HepG2 (cell line): ENCODE measurements around the gene PARS2. TPM values are rescaled to one million over a fixed set of nuclear protein-coding genes. Genes with fewer than 3 reads are reported as not detected.

Experiments used
- BORCS8-MEF2B ChIP-seq: sonication (generic); formaldehyde crosslinking; IDR thresholded peaks from 2 replicates; pipeline ENCODE4 v1.8.0; 2022; ENCODE audit warnings: mild to moderate bottlenecking, missing genetic modification reagents
- CREB1 ChIP-seq, 2 experiments: fragments of 450-650 bp in 1 of 2; IDR thresholded peaks; 2 replicates each; pipeline ENCODE4 v1.6.1; 2016 to 2017; ENCODE audit warnings: control low read depth in 1 of 2, mild to moderate bottlenecking in 1 of 2, missing compliant biosample characterization in 1 of 2, missing genetic modification characterization in 1 of 2
- GABPB1 ChIP-seq: IDR thresholded peaks from 2 replicates; pipeline ENCODE4 v1.6.1; 2016; ENCODE audit warnings: mild to moderate bottlenecking, missing genetic modification reagents, moderate library complexity, missing compliant biosample characterization
- HNF4A ChIP-seq: sonication (generic); formaldehyde crosslinking; IDR thresholded peaks from 2 replicates; pipeline ENCODE4 v1.4.0; 2020; ENCODE audit warnings: missing genetic modification reagents
- KAT8 ChIP-seq: IDR thresholded peaks from 2 replicates; pipeline ENCODE4 v1.6.1; 2016; ENCODE audit warnings: missing genetic modification reagents, missing compliant biosample characterization
- REL ChIP-seq: sonication (generic); formaldehyde crosslinking; conservative IDR thresholded peaks from 2 replicates; pipeline ENCODE4 v1.8.0; 2022; ENCODE audit warnings: mild to moderate bottlenecking, missing genetic modification reagents, moderate library complexity
- SMAD9 ChIP-seq: sonication (generic); formaldehyde crosslinking; IDR thresholded peaks from 2 replicates; pipeline ENCODE4 v1.5.1; 2020; ENCODE audit warnings: mild to moderate bottlenecking, missing genetic modification reagents
- SP1 ChIP-seq, 2 experiments: fragments of 450-650 bp in 1 of 2; sonication (generic) in 1 of 2; formaldehyde crosslinking in 1 of 2; IDR thresholded peaks; 2 replicates each; pipeline versions ENCODE4 v1.4.0 to v1.6.1; 2016 to 2020; ENCODE audit warnings: missing genetic modification reagents in 1 of 2
- SRSF9 ChIP-seq: fragments of 200-400 bp; formaldehyde crosslinking; IDR thresholded peaks from 2 replicates; pipeline ENCODE4 v1.6.1; 2018; ENCODE audit warnings: borderline replicate concordance, mild to moderate bottlenecking, low read depth, low read length; ENCODE audit not compliant: insufficient read depth, poor library complexity, severe bottlenecking
- SYNCRIP ChIP-seq: fragments of 200-400 bp; formaldehyde crosslinking; IDR thresholded peaks from 2 replicates; pipeline ENCODE4 v1.6.1; 2018; ENCODE audit warnings: mild to moderate bottlenecking, low read depth, low read length; ENCODE audit not compliant: insufficient read depth
- ZNF33A ChIP-seq: sonication (generic); formaldehyde crosslinking; IDR thresholded peaks from 2 replicates; pipeline ENCODE4 v1.5.1; 2020; ENCODE audit warnings: missing genetic modification reagents, mild to moderate bottlenecking, moderate library complexity, borderline replicate concordance
- ZNF44 ChIP-seq: sonication (generic); formaldehyde crosslinking; IDR thresholded peaks from 2 replicates; pipeline ENCODE4 v1.5.1; 2020; ENCODE audit warnings: mild to moderate bottlenecking, missing genetic modification reagents
- ZNF598 ChIP-seq: sonication (generic); formaldehyde crosslinking; IDR thresholded peaks from 2 replicates; pipeline ENCODE4 v1.5.1; 2020; ENCODE audit warnings: mild to moderate bottlenecking, missing genetic modification reagents, borderline replicate concordance
- ZNF674 ChIP-seq: sonication (generic); formaldehyde crosslinking; IDR thresholded peaks from 2 replicates; pipeline ENCODE4 v1.5.0; 2020; ENCODE audit warnings: low read depth, mild to moderate bottlenecking, missing genetic modification reagents
- ZSCAN31 ChIP-seq: sonication (generic); formaldehyde crosslinking; IDR thresholded peaks from 2 replicates; pipeline ENCODE4 v1.5.0; 2020; ENCODE audit warnings: low read depth, mild to moderate bottlenecking, missing genetic modification reagents
- polyA plus RNA-seq, 8 experiments: library from polyadenylated mRNA; depleted of rRNA in 3 of 8; stranded (reverse) in 7 of 8; unstranded in 1 of 8; fragments of >200 nt; fragmentation: Illumina TruSeq in 4 of 8; extraction: Trizol in 4 of 8; gene quantifications; 2 replicates each; pipeline versions ENCODE4 v1.2.1 to v1.2.3, GENCODE V29; 2011 to 2016; ENCODE audit warnings: low read depth in 4 of 8, missing spikeins in 1 of 8, mixed read lengths in 1 of 8; ENCODE audit not compliant: insufficient read depth in 1 of 8
- total RNA-seq, 5 experiments: library from RNA; depleted of rRNA; stranded (reverse); fragments of >200 nt; fragmentation: Illumina TruSeq; extraction: Trizol; gene quantifications; 2 replicates each; pipeline ENCODE4 v1.2.3, GENCODE V29; 2016; ENCODE audit warnings: low read depth in 1 of 5
- TF ChIP-seq, protein P1 (sequence below): sonication (generic); formaldehyde crosslinking; conservative IDR thresholded peaks from 2 replicates; pipeline ENCODE4 v1.8.0; 2022; ENCODE audit warnings: mild to moderate bottlenecking, moderate library complexity, missing genetic modification reagents
- TF ChIP-seq, protein P2 (sequence below): sonication (generic); formaldehyde crosslinking; IDR thresholded peaks from 2 replicates; pipeline ENCODE4 v1.5.0; 2020; ENCODE audit warnings: missing genetic modification reagents, mild to moderate bottlenecking, borderline replicate concordance
- TF ChIP-seq, protein P3 (sequence below): IDR thresholded peaks from 2 replicates; pipeline ENCODE4 v1.6.1; 2016; ENCODE audit warnings: mild to moderate bottlenecking, missing biosample characterization, missing genetic modification reagents
- TF ChIP-seq, protein P4 (sequence below): sonication (generic); formaldehyde crosslinking; IDR thresholded peaks from 2 replicates; pipeline ENCODE4 v1.5.0; 2020; ENCODE audit warnings: mild to moderate bottlenecking, missing genetic modification reagents
- TF ChIP-seq, protein P5 (sequence below): sonication (generic); formaldehyde crosslinking; IDR thresholded peaks from 2 replicates; pipeline ENCODE4 v1.4.0; 2020; ENCODE audit warnings: missing genetic modification reagents; ENCODE audit errors: not compliant biosample characterization

Gene PARS2
- total and polyA plus RNA-seq, 2 of the 13 experiments (the other 11 are each of a cell fraction or from before 2014, with no cell fraction given) = 2.4 to 4.6 TPM

DNA sequence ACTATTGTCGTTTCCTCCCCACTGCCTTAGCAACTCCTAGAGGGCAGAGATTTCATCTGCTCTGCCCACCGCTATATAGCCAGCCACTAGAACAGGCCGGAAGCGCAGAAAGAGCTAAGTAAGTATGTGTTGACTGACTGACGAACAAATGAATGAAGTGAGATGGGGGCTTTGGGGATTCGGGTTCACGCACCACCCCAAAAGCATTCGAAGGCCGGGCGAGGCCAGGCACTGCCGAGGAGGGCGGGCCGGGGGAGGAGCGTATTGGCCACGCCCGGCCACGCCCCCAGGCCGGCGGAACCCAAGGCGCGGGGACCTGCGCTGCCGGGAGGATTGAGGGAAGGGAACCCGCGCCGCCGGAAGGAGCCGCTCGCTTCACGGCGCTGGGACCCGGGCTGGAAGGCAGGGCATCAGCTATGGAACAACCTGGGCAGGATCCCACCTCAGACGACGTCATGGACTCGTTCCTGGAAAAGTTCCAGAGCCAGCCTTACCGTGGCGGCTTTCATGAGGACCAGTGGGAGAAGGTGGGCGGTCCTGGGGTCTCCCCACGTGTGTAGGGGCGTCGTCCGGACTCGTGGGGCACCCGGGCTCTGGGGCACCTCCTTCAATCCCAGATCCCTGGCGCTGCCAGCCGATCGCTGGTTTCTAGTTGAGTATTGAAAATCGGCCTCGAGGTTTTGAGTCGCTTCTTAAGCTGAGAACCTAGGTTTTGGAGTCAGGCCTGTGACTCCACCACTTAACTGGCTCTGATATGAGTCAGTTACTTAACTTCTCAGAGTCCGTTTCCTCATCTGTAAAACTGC, 48.6 kb downstream of the PARS2 start, which contains the start of gene TTC4 (continued):
- TF ChIP-seq, protein P1, sequence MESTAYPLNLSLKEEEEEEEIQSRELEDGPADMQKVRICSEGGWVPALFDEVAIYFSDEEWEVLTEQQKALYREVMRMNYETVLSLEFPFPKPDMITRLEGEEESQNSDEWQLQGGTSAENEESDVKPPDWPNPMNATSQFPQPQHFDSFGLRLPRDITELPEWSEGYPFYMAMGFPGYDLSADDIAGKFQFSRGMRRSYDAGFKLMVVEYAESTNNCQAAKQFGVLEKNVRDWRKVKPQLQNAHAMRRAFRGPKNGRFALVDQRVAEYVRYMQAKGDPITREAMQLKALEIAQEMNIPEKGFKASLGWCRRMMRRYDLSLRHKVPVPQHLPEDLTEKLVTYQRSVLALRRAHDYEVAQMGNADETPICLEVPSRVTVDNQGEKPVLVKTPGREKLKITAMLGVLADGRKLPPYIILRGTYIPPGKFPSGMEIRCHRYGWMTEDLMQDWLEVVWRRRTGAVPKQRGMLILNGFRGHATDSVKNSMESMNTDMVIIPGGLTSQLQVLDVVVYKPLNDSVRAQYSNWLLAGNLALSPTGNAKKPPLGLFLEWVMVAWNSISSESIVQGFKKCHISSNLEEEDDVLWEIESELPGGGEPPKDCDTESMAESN (CRISPR knock-in tag) = peak; percentile 89; the same call in 1 of the 2 replicates
- TF ChIP-seq HNF4A (CRISPR knock-in tag) (peak; percentile 26; the same call in 1 of the 2 replicates), SRSF9 (no peak), REL (CRISPR knock-in tag) (0 out of 2 replicates have a peak, but pooled peaks have one; percentile 56), ZNF33A (peak; percentile 85; the same call in 1 of the 2 replicates), SMAD9 (CRISPR knock-in tag) (no peak), SYNCRIP (no peak), GABPB1 (CRISPR knock-in tag) (peak; percentile 100), ZNF674 (CRISPR knock-in tag) (no peak), KAT8 (peak; percentile 99), ZNF598 (CRISPR knock-in tag) (peak; percentile 56; the same call in 1 of the 2 replicates), CREB1 (IDR thresholded peaks at IDR 0.05) (peak; percentile 55), CREB1 (CRISPR knock-in tag; IDR thresholded peaks at IDR 0.05) (0 out of 2 replicates have a peak, but pooled peaks have one; percentile 23), SP1 (IDR thresholded peaks at IDR 0.05) (peak; percentile 86; the same call in 1 of the 2 replicates), SP1 (CRISPR knock-in tag; IDR thresholded peaks at IDR 0.05) (peak; percentile 100), ZSCAN31 (CRISPR knock-in tag) (peak; percentile 98), ZNF44 (no peak), BORCS8-MEF2B (CRISPR knock-in tag) (peak; percentile 94)
- TF ChIP-seq, protein P2, sequence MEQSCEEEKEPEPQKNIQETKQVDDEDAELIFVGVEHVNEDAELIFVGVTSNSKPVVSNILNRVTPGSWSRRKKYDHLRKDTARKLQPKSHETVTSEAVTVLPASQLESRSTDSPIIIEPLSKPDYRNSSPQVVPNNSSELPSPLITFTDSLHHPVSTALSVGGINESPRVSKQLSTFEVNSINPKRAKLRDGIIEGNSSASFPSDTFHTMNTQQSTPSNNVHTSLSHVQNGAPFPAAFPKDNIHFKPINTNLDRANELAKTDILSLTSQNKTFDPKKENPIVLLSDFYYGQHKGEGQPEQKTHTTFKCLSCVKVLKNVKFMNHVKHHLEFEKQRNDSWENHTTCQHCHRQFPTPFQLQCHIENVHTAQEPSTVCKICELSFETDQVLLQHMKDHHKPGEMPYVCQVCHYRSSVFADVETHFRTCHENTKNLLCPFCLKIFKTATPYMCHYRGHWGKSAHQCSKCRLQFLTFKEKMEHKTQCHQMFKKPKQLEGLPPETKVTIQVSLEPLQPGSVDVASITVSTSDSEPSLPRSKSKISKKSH (CRISPR knock-in tag) = no peak; the same call in 1 of the 2 replicates
- TF ChIP-seq, protein P3, sequence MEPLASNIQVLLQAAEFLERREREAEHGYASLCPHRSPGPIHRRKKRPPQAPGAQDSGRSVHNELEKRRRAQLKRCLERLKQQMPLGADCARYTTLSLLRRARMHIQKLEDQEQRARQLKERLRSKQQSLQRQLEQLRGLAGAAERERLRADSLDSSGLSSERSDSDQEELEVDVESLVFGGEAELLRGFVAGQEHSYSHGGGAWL = peak; percentile 55; the same call in 1 of the 2 replicates
- TF ChIP-seq, protein P4, sequence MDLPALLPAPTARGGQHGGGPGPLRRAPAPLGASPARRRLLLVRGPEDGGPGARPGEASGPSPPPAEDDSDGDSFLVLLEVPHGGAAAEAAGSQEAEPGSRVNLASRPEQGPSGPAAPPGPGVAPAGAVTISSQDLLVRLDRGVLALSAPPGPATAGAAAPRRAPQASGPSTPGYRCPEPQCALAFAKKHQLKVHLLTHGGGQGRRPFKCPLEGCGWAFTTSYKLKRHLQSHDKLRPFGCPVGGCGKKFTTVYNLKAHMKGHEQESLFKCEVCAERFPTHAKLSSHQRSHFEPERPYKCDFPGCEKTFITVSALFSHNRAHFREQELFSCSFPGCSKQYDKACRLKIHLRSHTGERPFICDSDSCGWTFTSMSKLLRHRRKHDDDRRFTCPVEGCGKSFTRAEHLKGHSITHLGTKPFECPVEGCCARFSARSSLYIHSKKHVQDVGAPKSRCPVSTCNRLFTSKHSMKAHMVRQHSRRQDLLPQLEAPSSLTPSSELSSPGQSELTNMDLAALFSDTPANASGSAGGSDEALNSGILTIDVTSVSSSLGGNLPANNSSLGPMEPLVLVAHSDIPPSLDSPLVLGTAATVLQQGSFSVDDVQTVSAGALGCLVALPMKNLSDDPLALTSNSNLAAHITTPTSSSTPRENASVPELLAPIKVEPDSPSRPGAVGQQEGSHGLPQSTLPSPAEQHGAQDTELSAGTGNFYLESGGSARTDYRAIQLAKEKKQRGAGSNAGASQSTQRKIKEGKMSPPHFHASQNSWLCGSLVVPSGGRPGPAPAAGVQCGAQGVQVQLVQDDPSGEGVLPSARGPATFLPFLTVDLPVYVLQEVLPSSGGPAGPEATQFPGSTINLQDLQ (CRISPR knock-in tag) = no peak
- TF ChIP-seq, protein P5, sequence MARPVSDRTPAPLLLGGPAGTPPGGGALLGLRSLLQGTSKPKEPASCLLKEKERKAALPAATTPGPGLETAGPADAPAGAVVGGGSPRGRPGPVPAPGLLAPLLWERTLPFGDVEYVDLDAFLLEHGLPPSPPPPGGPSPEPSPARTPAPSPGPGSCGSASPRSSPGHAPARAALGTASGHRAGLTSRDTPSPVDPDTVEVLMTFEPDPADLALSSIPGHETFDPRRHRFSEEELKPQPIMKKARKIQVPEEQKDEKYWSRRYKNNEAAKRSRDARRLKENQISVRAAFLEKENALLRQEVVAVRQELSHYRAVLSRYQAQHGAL (CRISPR knock-in tag) = peak; percentile 41
